H7 (cell line): ENCODE measurements around the gene IKZF3. TPM values are rescaled to one million over a fixed set of nuclear protein-coding genes. Genes with fewer than 3 reads are reported as not detected.
"Not testable (repeated sequence)": the region's sequence is repeated elsewhere in the genome, so short reads cannot be mapped to it uniquely, and the experiment has no call there.

Experiments used
- DNase-seq: peaks from one replicate; pipeline ENCODE4 v3.0.0; 2012
- H3K27me3 ChIP-seq: 2 replicates; pipeline ENCODE4 v1.6.0; 2011; ENCODE audit warnings: mild to moderate bottlenecking, low read length; ENCODE audit not compliant: control insufficient read depth, insufficient read depth
- H3K36me3 ChIP-seq: replicated peaks from 2 replicates; pipeline ENCODE4 v1.5.1; 2011; ENCODE audit warnings: low read length; ENCODE audit not compliant: control insufficient read depth, insufficient read depth
- H3K4me3 ChIP-seq: 2 replicates; pipeline ENCODE4 v1.5.1; 2011; ENCODE audit warnings: low read depth, mild to moderate bottlenecking, control low read depth, low read length, moderate library complexity; ENCODE audit not compliant: insufficient read depth
- total RNA-seq: library from RNA; depleted of rRNA; stranded (reverse); fragments of >200 nt; shearing (Covaris generic); gene quantifications from 2 replicates; pipeline ENCODE4 v1.2.3, GENCODE V29; 2014

IKZF3 gene
- total RNA-seq, 1 experiment from 2014 or later: 0.10 TPM

- H3K4me3 ChIP-seq: peak overlapping the region; percentile 81
- H3K36me3 ChIP-seq: no peaks in the 10 kb centered on the region
- DNase-seq: peak; percentile 91
- peaks cover 7% of the 10 kb centered on the region for H3K27me3 ChIP-seq
Observed at GRCh38 chr17:39753514-39754160, 110.5 kb downstream of the IKZF3 start.

- H3K4me3 ChIP-seq: no peak overlapping the region
- peak; percentile 60 for DNase-seq
- H3K27me3 ChIP-seq: peaks cover 7% of the 10 kb centered on the region
- H3K36me3 ChIP-seq: peaks cover 2% of the 10 kb centered on the region; the same call in 1 of the 2 replicates
Observed at GRCh38 chr17:39752241-39752881, 111.8 kb downstream of the IKZF3 start.

DNA sequence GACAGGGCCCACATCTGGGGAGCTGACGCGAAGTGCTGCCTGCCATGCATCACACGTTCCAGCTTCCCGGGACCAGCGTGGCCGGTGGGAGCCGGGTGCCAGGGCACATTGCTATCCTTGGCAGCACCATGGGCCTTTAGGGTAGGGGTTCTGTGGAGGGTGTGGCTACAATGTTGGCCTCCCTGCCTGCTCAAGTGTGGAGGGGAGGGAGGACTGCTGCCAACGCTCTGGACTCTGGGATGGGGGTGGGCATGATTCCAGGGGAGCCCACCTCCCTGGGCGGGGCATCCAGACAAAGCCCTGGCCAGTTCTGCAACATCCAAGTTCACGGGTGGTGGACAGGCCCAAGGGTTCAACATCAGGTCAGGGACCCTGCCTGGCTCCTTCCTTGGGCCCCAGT, 112.5 kb downstream of the IKZF3 start:
- H3K4me3 ChIP-seq: no peak overlapping the region

GRCh38 chr17:39751016-39751543, 113.0 kb downstream of the IKZF3 start:
- H3K4me3 ChIP-seq: no peak overlapping the region
- peaks cover 7% of the 10 kb centered on the region for H3K27me3 ChIP-seq
- DNase-seq: peak; percentile 69
- peaks cover 3% of the 10 kb centered on the region; the same call in 1 of the 2 replicates for H3K36me3 ChIP-seq

More for the DNA sequence above, 112.5 kb downstream of the IKZF3 start:
- Histone ChIP-seq H3K36me3 (peaks cover 3% of the 10 kb centered on the region; the same call in 1 of the 2 replicates), H3K27me3 (peaks cover 7% of the 10 kb centered on the region)
- DNase-seq: peak; percentile 61

DNA sequence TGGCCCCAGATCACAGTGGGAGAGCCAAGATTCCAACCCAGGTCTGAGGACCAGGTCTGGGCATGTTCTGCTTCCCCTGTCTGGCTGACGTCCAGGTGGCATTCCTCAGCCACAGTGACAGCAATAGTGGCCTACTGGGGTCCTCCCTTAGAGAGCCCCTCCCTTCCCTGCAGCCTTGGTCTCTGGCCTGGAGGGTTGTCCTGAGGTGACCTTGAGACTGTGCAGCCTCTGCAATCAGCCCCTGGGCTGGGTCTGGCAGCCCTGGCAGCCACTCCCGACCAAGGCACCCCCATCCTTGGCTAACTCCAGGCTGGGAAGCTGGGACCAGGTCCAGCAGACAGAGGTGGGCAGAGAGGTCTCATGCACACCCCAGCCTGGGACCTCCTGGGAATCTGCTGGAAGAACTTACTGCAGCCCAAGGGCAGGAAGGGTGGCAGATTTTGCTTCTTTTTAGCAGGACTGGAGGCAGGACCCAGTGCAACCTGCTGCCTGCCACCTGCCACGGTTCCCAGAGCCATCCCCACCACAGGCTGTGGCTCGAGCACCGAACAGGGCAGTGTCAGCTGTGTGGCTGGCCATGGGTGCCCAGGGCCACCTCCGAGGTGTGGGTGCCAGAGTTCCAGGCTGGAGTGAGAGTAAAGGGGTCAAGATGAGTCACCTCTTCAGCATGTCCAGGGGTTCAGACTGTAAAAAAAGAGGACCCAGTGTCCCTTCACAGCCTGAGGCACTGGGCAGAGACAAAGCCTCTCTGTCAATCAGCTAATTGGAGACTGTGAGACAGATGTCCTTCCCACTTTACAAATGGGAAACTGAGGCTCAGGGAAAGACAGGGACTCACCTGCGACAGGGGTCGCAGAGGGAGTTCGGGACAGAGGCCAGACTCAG, 113.7 kb downstream of the IKZF3 start:
- Histone ChIP-seq H3K27me3 (peaks cover 7% of the 10 kb centered on the region), H3K4me3 (no peak overlapping the region), H3K36me3 (peaks cover 6% of the 10 kb centered on the region)
- peak; percentile 55 for DNase-seq

DNA sequence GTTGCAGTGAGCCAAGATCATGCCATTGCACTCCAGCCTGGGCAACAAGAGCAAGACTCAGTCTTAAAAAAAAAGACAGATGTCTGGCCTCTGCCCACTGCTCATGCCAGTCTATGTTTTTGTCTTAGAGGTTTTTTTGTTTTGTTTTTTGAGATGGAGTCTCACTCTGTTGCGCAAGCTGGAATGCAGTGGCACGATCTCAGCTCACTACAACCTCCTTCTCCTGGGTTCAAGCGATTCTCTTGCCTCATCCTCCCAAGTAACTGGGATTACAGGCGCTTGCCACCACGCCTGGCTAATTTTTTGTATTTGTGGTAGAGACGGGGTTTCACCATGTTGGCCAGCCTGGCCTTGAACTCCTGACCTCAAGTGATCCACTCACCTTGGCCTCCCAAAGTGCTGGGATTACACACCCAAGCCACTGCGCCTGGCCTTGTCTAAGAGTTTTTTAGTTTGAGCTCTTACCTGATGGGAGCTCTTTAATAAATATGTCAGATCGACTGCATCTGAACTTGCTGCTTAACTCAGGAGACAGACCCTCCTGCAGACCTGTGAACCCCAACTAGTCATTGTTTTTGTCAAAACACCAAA, 115.6 kb downstream of the IKZF3 start:
- H3K27me3 ChIP-seq: not testable (repeated sequence)

DNA sequence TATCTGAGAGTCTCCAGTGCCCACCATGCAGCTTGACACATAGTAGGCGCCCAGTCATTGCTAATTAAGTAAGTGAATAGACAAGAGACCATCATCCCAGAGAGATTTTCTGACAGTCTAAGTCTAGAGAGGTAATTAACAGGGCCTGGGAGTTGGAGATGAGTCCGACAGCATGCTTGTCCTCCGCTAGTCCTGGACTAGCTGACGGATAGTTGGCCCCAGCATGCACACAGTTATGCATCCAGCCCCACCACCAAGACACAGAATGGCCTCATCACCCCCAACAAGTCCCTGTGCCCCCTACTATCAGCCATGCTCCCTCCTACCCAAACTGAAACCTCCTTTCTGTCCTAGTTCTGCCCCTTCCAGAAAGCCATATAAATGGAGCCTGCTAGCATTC, 116.4 kb downstream of the IKZF3 start:
- no peak for DNase-seq
- H3K4me3 ChIP-seq: no peak overlapping the region
- no peaks in the 10 kb centered on the region for H3K27me3 ChIP-seq
- peaks cover 27% of the 10 kb centered on the region for H3K36me3 ChIP-seq

More for the DNA sequence above, 115.6 kb downstream of the IKZF3 start:
- H3K36me3 ChIP-seq: peaks cover 21% of the 10 kb centered on the region
- H3K4me3 ChIP-seq, DNase-seq: not testable (repeated sequence)

- Histone ChIP-seq H3K27me3 (no peaks in the 10 kb centered on the region), H3K4me3 (no peak overlapping the region), H3K36me3 (peaks cover 28% of the 10 kb centered on the region)
- no peak for DNase-seq
Observed at GRCh38 chr17:39746145-39746461, 118.0 kb downstream of the IKZF3 start.

- Histone ChIP-seq H3K4me3 (no peak overlapping the region), H3K36me3 (peaks cover 28% of the 10 kb centered on the region), H3K27me3 (no peaks in the 10 kb centered on the region)
- no peak for DNase-seq
Observed at GRCh38 chr17:39745335-39746144, 118.6 kb downstream of the IKZF3 start.

GRCh38 chr17:39744836-39745215, 119.3 kb downstream of the IKZF3 start:
- H3K27me3 ChIP-seq: no peaks in the 10 kb centered on the region
- no peak for DNase-seq

DNA sequence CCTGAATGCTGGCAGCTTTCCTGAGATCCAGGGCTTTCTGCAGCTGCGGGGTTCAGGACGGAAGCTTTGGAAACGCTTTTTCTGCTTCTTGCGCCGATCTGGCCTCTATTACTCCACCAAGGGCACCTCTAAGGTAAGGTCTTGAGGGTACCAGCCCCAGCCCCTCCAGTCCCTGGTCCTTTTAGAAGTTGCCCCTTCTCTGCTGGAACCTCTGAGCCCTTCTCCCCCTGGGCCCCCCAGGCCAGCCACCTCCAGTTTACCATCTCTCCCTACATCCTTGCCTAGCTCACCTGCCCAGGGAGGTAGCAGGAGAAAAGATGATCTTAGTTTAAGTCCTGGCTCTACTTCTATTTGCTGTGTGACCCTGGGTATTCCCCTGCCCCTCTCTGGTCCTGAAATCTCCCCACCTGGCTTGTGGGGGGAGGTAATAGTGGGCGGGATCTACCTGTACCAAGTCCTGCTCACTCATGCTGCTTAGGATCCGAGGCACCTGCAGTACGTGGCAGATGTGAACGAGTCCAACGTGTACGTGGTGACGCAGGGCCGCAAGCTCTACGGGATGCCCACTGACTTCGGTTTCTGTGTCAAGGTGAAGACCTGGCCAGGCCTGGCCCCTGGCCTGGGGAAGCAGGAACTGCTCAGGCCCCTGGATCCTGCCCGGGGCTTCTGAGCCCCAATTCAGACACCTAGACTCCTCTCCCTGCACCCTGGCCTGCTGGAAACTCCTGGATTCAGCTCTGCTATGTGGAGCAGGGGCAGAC, 119.9 kb downstream of the IKZF3 start:
- peak; percentile 12 for DNase-seq
- H3K27me3 ChIP-seq: no peaks in the 10 kb centered on the region
- peaks cover 28% of the 10 kb centered on the region for H3K36me3 ChIP-seq
- H3K4me3 ChIP-seq: no peak overlapping the region

More at GRCh38 chr17:39744836-39745215, 119.3 kb downstream of the IKZF3 start:
- Histone ChIP-seq H3K36me3 (peaks cover 28% of the 10 kb centered on the region), H3K4me3 (no peak overlapping the region)

- DNase-seq: peak; percentile 14
- Histone ChIP-seq H3K4me3 (no peak overlapping the region), H3K36me3 (peaks cover 28% of the 10 kb centered on the region), H3K27me3 (no peaks in the 10 kb centered on the region)
Observed at GRCh38 chr17:39742856-39743436, 121.2 kb downstream of the IKZF3 start.
